ENCODE data around the gene ITPKC.

DNA sequence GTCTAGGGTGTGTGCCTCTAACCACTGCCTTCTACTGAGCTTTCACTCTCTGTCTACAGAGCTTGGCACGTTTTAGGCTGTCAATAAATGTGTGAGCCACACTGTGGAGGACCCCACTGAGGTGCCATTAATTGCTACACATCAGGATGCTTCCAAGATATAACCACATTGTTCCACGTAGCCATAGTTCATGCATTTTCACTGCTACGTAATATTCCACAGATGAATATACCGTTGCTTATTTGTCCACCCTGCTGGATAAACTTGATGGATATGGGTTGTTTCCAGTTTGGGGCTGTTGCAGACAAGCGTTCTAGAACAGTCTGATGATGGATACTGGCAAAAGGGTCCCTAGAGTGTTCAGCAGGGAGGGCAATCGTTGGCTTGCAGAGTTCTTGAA lies 15.2 kb upstream of the ITPKC start:
- TF ChIP-seq, protein P1, sequence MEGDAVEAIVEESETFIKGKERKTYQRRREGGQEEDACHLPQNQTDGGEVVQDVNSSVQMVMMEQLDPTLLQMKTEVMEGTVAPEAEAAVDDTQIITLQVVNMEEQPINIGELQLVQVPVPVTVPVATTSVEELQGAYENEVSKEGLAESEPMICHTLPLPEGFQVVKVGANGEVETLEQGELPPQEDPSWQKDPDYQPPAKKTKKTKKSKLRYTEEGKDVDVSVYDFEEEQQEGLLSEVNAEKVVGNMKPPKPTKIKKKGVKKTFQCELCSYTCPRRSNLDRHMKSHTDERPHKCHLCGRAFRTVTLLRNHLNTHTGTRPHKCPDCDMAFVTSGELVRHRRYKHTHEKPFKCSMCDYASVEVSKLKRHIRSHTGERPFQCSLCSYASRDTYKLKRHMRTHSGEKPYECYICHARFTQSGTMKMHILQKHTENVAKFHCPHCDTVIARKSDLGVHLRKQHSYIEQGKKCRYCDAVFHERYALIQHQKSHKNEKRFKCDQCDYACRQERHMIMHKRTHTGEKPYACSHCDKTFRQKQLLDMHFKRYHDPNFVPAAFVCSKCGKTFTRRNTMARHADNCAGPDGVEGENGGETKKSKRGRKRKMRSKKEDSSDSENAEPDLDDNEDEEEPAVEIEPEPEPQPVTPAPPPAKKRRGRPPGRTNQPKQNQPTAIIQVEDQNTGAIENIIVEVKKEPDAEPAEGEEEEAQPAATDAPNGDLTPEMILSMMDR (conservative IDR thresholded peaks at IDR 0.05; ENCODE audit: low read length), result no peak
- TF ChIP-seq EZH2phosphoT487 (IDR thresholded peaks at IDR 0.05; ENCODE audit: borderline replicate concordance), result no peak
